ENCODE data around the gene NR0B2.

- TF ChIP-seq BACH2 (CRISPR knock-in tag; IDR thresholded peaks at IDR 0.05; ENCODE audit: borderline replicate concordance) (no peak), ISL1 (CRISPR knock-in tag; IDR thresholded peaks at IDR 0.05) (no peak), CSDC2 (CRISPR knock-in tag; IDR thresholded peaks at IDR 0.05) (no peak), ARNTL (CRISPR knock-in tag; IDR thresholded peaks at IDR 0.05; ENCODE audit: borderline replicate concordance, low read depth) (no peak), GLIS3 (CRISPR knock-in tag; IDR thresholded peaks at IDR 0.05) (no peak), ZNF70 (CRISPR knock-in tag; IDR thresholded peaks at IDR 0.05) (no peak), TCF4 (CRISPR knock-in tag; IDR thresholded peaks at IDR 0.05; ENCODE audit: borderline replicate concordance) (no peak), ZFP3 (CRISPR knock-in tag; IDR thresholded peaks at IDR 0.05) (no peak), PATZ1 (CRISPR knock-in tag; IDR thresholded peaks at IDR 0.05; ENCODE audit: borderline replicate concordance) (no peak), SNAI2 (CRISPR knock-in tag; IDR thresholded peaks at IDR 0.05) (no peak), ZFP30 (CRISPR knock-in tag; IDR thresholded peaks at IDR 0.05) (no peak), ZNF565 (CRISPR knock-in tag; conservative IDR thresholded peaks at IDR 0.05; ENCODE audit: low read depth) (no peak)
- TF ChIP-seq, protein P1, sequence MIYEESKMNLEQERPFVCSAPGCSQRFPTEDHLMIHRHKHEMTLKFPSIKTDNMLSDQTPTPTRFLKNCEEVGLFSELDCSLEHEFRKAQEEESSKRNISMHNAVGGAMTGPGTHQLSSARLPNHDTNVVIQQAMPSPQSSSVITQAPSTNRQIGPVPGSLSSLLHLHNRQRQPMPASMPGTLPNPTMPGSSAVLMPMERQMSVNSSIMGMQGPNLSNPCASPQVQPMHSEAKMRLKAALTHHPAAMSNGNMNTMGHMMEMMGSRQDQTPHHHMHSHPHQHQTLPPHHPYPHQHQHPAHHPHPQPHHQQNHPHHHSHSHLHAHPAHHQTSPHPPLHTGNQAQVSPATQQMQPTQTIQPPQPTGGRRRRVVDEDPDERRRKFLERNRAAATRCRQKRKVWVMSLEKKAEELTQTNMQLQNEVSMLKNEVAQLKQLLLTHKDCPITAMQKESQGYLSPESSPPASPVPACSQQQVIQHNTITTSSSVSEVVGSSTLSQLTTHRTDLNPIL (CRISPR knock-in tag; IDR thresholded peaks at IDR 0.05; ENCODE audit: low read depth), result no peak
- TF ChIP-seq, protein P2, sequence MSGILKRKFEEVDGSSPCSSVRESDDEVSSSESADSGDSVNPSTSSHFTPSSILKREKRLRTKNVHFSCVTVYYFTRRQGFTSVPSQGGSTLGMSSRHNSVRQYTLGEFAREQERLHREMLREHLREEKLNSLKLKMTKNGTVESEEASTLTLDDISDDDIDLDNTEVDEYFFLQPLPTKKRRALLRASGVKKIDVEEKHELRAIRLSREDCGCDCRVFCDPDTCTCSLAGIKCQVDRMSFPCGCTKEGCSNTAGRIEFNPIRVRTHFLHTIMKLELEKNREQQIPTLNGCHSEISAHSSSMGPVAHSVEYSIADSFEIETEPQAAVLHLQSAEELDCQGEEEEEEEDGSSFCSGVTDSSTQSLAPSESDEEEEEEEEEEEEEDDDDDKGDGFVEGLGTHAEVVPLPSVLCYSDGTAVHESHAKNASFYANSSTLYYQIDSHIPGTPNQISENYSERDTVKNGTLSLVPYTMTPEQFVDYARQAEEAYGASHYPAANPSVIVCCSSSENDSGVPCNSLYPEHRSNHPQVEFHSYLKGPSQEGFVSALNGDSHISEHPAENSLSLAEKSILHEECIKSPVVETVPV (CRISPR knock-in tag; IDR thresholded peaks at IDR 0.05), result no peak
Observed at GRCh38 chr1:26945138-26945537, 31.4 kb upstream of the NR0B2 start.

Measured in SK-N-SH treated with all-trans-retinoic acid at 6 μM for 48 hours (cell line).